Astrocyte (in vitro differentiated cells and primary cell): Measurements from ENCODE around the gene PTPN1.
"Not testable (repeated sequence)": the region's sequence is repeated elsewhere in the genome, so short reads cannot be mapped to it uniquely, and the experiment has no call there.

ENCODE experiments used
- EZH2 ChIP-seq: IDR thresholded peaks from 2 replicates; pipeline ENCODE4 v1.6.1; 2012; ENCODE audit warnings: mild to moderate bottlenecking, low read length, inconsistent platforms; ENCODE audit not compliant: insufficient read depth
- TF ChIP-seq, protein P1 (sequence below): IDR thresholded peaks from 2 replicates; pipeline ENCODE4 v1.5.1; 2011; ENCODE audit warnings: low read depth, mild to moderate bottlenecking, inconsistent platforms, low read length, moderate library complexity; ENCODE audit not compliant: insufficient read depth

DNA sequence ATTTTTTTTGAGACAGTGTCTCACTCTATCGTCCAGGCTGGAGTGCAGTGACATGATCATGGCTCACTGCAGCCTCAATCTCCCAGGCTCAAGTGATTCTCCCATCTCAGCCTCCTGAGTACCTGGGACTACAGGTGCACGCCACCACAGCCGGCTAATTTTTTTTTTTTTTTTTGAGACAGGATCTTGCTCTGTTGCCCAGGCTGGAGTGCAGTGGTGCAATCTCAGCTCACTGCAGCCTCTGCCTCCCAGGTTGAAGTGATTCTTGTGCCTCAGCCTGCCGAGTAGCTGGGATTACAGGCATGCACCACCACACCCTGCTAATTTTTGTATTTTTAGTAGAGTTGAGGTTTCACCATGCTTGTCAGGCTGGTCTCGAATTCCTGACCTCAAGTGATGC lies 2.4 kb upstream of the PTPN1 start:
- TF ChIP-seq, protein P1, sequence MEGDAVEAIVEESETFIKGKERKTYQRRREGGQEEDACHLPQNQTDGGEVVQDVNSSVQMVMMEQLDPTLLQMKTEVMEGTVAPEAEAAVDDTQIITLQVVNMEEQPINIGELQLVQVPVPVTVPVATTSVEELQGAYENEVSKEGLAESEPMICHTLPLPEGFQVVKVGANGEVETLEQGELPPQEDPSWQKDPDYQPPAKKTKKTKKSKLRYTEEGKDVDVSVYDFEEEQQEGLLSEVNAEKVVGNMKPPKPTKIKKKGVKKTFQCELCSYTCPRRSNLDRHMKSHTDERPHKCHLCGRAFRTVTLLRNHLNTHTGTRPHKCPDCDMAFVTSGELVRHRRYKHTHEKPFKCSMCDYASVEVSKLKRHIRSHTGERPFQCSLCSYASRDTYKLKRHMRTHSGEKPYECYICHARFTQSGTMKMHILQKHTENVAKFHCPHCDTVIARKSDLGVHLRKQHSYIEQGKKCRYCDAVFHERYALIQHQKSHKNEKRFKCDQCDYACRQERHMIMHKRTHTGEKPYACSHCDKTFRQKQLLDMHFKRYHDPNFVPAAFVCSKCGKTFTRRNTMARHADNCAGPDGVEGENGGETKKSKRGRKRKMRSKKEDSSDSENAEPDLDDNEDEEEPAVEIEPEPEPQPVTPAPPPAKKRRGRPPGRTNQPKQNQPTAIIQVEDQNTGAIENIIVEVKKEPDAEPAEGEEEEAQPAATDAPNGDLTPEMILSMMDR: not testable (repeated sequence)
- not testable (repeated sequence) for TF ChIP-seq EZH2
